Hematopoietic multipotent progenitor cell (in vitro differentiated cells): ENCODE results near the gene SLCO2B1. TPM values are rescaled to one million over a fixed set of nuclear protein-coding genes. Genes with fewer than 3 reads are reported as not detected.

ENCODE experiments used
- DNase-seq, 3 donors: peaks; one replicate each; pipeline ENCODE4 v3.0.0-alpha.2; 2011 to 2015; ENCODE audit warnings: low read depth in 2 of 3, low spot score in 2 of 3
- total RNA-seq: library from RNA; depleted of rRNA; stranded (reverse); fragments of >200 nt; gene quantifications from one replicate; pipeline ENCODE4 v1.2.3, GENCODE V29; 2012

SLCO2B1 gene
- total RNA-seq, 1 donor = under 0.01 TPM

GRCh38 chr11:75214843-75215242, 63.9 kb downstream of the SLCO2B1 start:
- no peak for DNase-seq

- DNase-seq = no peak
Observed at GRCh38 chr11:75219869-75220268, 69.0 kb downstream of the SLCO2B1 start.

- no peak for DNase-seq
Observed at GRCh38 chr11:75223954-75224643, 73.2 kb downstream of the SLCO2B1 start.

- DNase-seq = no peak
Observed at GRCh38 chr11:75225794-75226193, 74.9 kb downstream of the SLCO2B1 start.

- no peak for DNase-seq
Observed at GRCh38 chr11:75229466-75229865, 78.6 kb downstream of the SLCO2B1 start.

- no peak for DNase-seq
Observed at GRCh38 chr11:75230621-75231020, 79.7 kb downstream of the SLCO2B1 start.

- peak in 2 of 3 donors; percentile 31 to 76 for DNase-seq
Observed at GRCh38 chr11:75233754-75234172, 82.9 kb downstream of the SLCO2B1 start.

- no peak for DNase-seq
Observed at GRCh38 chr11:75236062-75236461, 85.2 kb downstream of the SLCO2B1 start.

GRCh38 chr11:75237050-75237449, 86.1 kb downstream of the SLCO2B1 start:
- no peak for DNase-seq

- DNase-seq = no peak
Observed at GRCh38 chr11:75238595-75239440, 87.9 kb downstream of the SLCO2B1 start.

- DNase-seq = no peak
Observed at GRCh38 chr11:75239531-75240290, 88.8 kb downstream of the SLCO2B1 start.

GRCh38 chr11:75240311-75241035, 89.6 kb downstream of the SLCO2B1 start, which contains the start of gene TPBGL:
TSS of gene TPBGL (plus strand) at chr11:75240774. CDS start at chr11:75241050, 276 bp downstream.
- no peak for DNase-seq

- peak; percentile 80 to 92 (median 82) for DNase-seq
Observed at GRCh38 chr11:75241036-75241905, 90.4 kb downstream of the SLCO2B1 start.

GRCh38 chr11:75241906-75242644, 91.2 kb downstream of the SLCO2B1 start:
- no peak for DNase-seq

- DNase-seq = no peak
Observed at GRCh38 chr11:75242722-75243600, 92.1 kb downstream of the SLCO2B1 start.

GRCh38 chr11:75244052-75244814, 93.3 kb downstream of the SLCO2B1 start:
- DNase-seq = no peak
